GM23338 (cell line): ENCODE measurements around the gene AQP10.

Experiments
- CREB1 ChIP-seq: fragments of 250-450 bp; sonication (Bioruptor Pico); IDR thresholded peaks from 2 replicates; pipeline ENCODE4 v1.5.0; 2020; ENCODE audit warnings: low read depth, mild to moderate bottlenecking, moderate library complexity
- EZH2 ChIP-seq: fragments of 200-600 bp; sonication (generic); IDR thresholded peaks from one replicate; pipeline ENCODE4 v1.8.0; 2017; ENCODE audit warnings: antibody characterized with exemption, mild to moderate bottlenecking, low read depth; ENCODE audit not compliant: unreplicated experiment
- EZH2phosphoT487 ChIP-seq: fragments of 200-600 bp; sonication (generic); IDR thresholded peaks from one replicate; pipeline ENCODE4 v1.8.1; 2018; ENCODE audit warnings: antibody characterized with exemption; ENCODE audit not compliant: unreplicated experiment
- JUNB ChIP-seq: IDR thresholded peaks from one replicate; pipeline ENCODE4 v1.6.1; 2016; ENCODE audit warnings: antibody characterized with exemption; ENCODE audit not compliant: unreplicated experiment
- NANOG ChIP-seq: IDR thresholded peaks from 2 replicates; pipeline ENCODE4 v1.6.1; 2016; ENCODE audit warnings: antibody characterized with exemption, borderline replicate concordance
- POLR2AphosphoS5 ChIP-seq: IDR thresholded peaks from 2 replicates; pipeline ENCODE4 v1.6.1; 2016; ENCODE audit warnings: antibody characterized with exemption, low read depth
- REST ChIP-seq: IDR thresholded peaks from one replicate; pipeline ENCODE4 v1.6.1; 2018; ENCODE audit warnings: antibody characterized with exemption; ENCODE audit not compliant: unreplicated experiment
- STAT1 ChIP-seq: IDR thresholded peaks from one replicate; pipeline ENCODE4 v1.6.1; 2016; ENCODE audit warnings: antibody characterized with exemption; ENCODE audit not compliant: unreplicated experiment
- ZNF331 ChIP-seq: fragments of 250-450 bp; sonication (Bioruptor Pico); IDR thresholded peaks from 2 replicates; pipeline ENCODE4 v1.5.0; 2020; ENCODE audit warnings: low read depth, mild to moderate bottlenecking, moderate library complexity
- TF ChIP-seq, protein P1 (sequence below), 2 experiments: fragments of 200-600 bp in 1 of 2; sonication (generic) in 1 of 2; conservative IDR thresholded peaks; 2 replicates each; pipeline versions ENCODE4 v1.5.1 to v1.6.1; 2016 to 2017; ENCODE audit warnings: antibody characterized with exemption in 2 of 2, low read depth in 2 of 2, mild to moderate bottlenecking in 2 of 2, moderate library complexity in 1 of 2
- TF ChIP-seq, protein P2 (sequence below): IDR thresholded peaks from 2 replicates; pipeline ENCODE4 v1.6.1; 2016; ENCODE audit warnings: antibody characterized with exemption

- TF ChIP-seq EZH2 (no peak), POLR2AphosphoS5 (no peak), CREB1 (CRISPR knock-in tag) (no peak), STAT1 (no peak), EZH2phosphoT487 (no peak), REST (no peak), NANOG (no peak), JUNB (no peak), ZNF331 (no peak)
- TF ChIP-seq, protein P1, sequence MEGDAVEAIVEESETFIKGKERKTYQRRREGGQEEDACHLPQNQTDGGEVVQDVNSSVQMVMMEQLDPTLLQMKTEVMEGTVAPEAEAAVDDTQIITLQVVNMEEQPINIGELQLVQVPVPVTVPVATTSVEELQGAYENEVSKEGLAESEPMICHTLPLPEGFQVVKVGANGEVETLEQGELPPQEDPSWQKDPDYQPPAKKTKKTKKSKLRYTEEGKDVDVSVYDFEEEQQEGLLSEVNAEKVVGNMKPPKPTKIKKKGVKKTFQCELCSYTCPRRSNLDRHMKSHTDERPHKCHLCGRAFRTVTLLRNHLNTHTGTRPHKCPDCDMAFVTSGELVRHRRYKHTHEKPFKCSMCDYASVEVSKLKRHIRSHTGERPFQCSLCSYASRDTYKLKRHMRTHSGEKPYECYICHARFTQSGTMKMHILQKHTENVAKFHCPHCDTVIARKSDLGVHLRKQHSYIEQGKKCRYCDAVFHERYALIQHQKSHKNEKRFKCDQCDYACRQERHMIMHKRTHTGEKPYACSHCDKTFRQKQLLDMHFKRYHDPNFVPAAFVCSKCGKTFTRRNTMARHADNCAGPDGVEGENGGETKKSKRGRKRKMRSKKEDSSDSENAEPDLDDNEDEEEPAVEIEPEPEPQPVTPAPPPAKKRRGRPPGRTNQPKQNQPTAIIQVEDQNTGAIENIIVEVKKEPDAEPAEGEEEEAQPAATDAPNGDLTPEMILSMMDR (conservative IDR thresholded peaks at IDR 0.05; ENCODE audit: low read depth in 2 of 2): no peak
- TF ChIP-seq, protein P2, sequence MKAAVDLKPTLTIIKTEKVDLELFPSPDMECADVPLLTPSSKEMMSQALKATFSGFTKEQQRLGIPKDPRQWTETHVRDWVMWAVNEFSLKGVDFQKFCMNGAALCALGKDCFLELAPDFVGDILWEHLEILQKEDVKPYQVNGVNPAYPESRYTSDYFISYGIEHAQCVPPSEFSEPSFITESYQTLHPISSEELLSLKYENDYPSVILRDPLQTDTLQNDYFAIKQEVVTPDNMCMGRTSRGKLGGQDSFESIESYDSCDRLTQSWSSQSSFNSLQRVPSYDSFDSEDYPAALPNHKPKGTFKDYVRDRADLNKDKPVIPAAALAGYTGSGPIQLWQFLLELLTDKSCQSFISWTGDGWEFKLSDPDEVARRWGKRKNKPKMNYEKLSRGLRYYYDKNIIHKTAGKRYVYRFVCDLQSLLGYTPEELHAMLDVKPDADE: no peak
Measured at GRCh38 chr1:154290921-154291320, 30.0 kb upstream of the AQP10 start.
